Osteocyte (in vitro differentiated cells): ENCODE measurements around the gene CLHC1. TPM values are rescaled to one million over a fixed set of nuclear protein-coding genes. Genes with fewer than 3 reads are reported as not detected.

ENCODE experiments used
- DNase-seq: peaks from one replicate; pipeline ENCODE4 v3.0.0; 2021; ENCODE audit warnings: mixed read lengths; ENCODE audit not compliant: unreplicated experiment; ENCODE audit errors: extremely low spot score
- H3K27ac Mint-ChIP-seq: one replicate; pipeline ENCODE4 v1.8.0; 2021; ENCODE audit warnings: mild to moderate bottlenecking, mixed read lengths; ENCODE audit not compliant: unreplicated experiment
- H3K27me3 Mint-ChIP-seq: one replicate; pipeline ENCODE4 v1.8.0; 2021; ENCODE audit warnings: mixed read lengths; ENCODE audit not compliant: unreplicated experiment
- H3K36me3 Mint-ChIP-seq: one replicate; pipeline ENCODE4 v1.8.0; 2021; ENCODE audit warnings: mixed read lengths; ENCODE audit not compliant: unreplicated experiment
- H3K4me1 Mint-ChIP-seq: one replicate; pipeline ENCODE4 v1.8.0; 2021; ENCODE audit warnings: mixed read lengths; ENCODE audit not compliant: unreplicated experiment
- H3K4me3 Mint-ChIP-seq: one replicate; pipeline ENCODE4 v1.8.0; 2021; ENCODE audit warnings: mild to moderate bottlenecking, moderate library complexity, mixed read lengths; ENCODE audit not compliant: unreplicated experiment
- H3K9me3 Mint-ChIP-seq: one replicate; pipeline ENCODE4 v1.8.0; 2021; ENCODE audit warnings: mixed read lengths; ENCODE audit not compliant: unreplicated experiment
- CTCF ChIP-seq: fragments of 200-600 bp; sonication (generic); IDR thresholded peaks from 2 replicates; pipeline ENCODE4 v1.5.0; 2021; ENCODE audit warnings: antibody characterized with exemption, mild to moderate bottlenecking, moderate library complexity
- total RNA-seq: library from RNA; stranded (reverse); gene quantifications from 2 replicates; pipeline ENCODE4 v1.2.1, GENCODE V29; 2021

CLHC1 gene
- total RNA-seq, 1 donor from 2014 or later, result 23.5 TPM

GRCh38 chr2:55224761-55225261 lies 7.3 kb downstream of the CLHC1 start:
- Mint-ChIP-seq H3K27ac (no peak overlapping the region), H3K27me3 (no peaks in the 10 kb centered on the region), H3K9me3 (no peaks in the 10 kb centered on the region), H3K4me3 (no peak overlapping the region), H3K4me1 (peaks cover 16% of the 10 kb centered on the region), H3K36me3 (peaks cover 14% of the 10 kb centered on the region)
- no peak for TF ChIP-seq CTCF
- DNase-seq, result no peak

- peaks cover 11% of the 10 kb centered on the region for H3K4me1 Mint-ChIP-seq
- peak overlapping the region; percentile 71 for H3K4me3 Mint-ChIP-seq
- no peaks in the 10 kb centered on the region for H3K27me3 Mint-ChIP-seq
- no peaks in the 10 kb centered on the region for H3K9me3 Mint-ChIP-seq
- DNase-seq, result no peak
- peaks cover 10% of the 10 kb centered on the region for H3K36me3 Mint-ChIP-seq
- no peak for TF ChIP-seq CTCF
- peak overlapping the region; percentile 69 for H3K27ac Mint-ChIP-seq
These were observed 7.9 kb downstream of the CLHC1 start for GRCh38 chr2:55223958-55224760.

GRCh38 chr2:55213822-55214221 lies 18.3 kb downstream of the CLHC1 start:
- DNase-seq, result no peak
- no peaks in the 10 kb centered on the region for H3K27me3 Mint-ChIP-seq
- TF ChIP-seq CTCF, result no peak

GRCh38 chr2:55204950-55205349 lies 27.1 kb downstream of the CLHC1 start:
- Mint-ChIP-seq H3K27ac (no peak overlapping the region), H3K27me3 (no peaks in the 10 kb centered on the region), H3K4me3 (no peak overlapping the region), H3K9me3 (peaks cover 32% of the 10 kb centered on the region), H3K36me3 (peaks cover 53% of the 10 kb centered on the region), H3K4me1 (no peaks in the 10 kb centered on the region)
- no peak for TF ChIP-seq CTCF
- no peak for DNase-seq

More at GRCh38 chr2:55213822-55214221, 18.3 kb downstream of the CLHC1 start:
- H3K27ac Mint-ChIP-seq, result no peak overlapping the region
- H3K4me1 Mint-ChIP-seq, result no peaks in the 10 kb centered on the region
- H3K9me3 Mint-ChIP-seq, result no peaks in the 10 kb centered on the region
- peaks cover 7% of the 10 kb centered on the region for H3K36me3 Mint-ChIP-seq
- no peak overlapping the region for H3K4me3 Mint-ChIP-seq

- Mint-ChIP-seq H3K36me3 (peaks cover 54% of the 10 kb centered on the region), H3K4me1 (no peaks in the 10 kb centered on the region), H3K9me3 (peaks cover 35% of the 10 kb centered on the region), H3K27ac (no peak overlapping the region), H3K27me3 (no peaks in the 10 kb centered on the region), H3K4me3 (no peak overlapping the region)
- DNase-seq, result no peak
- no peak for TF ChIP-seq CTCF
These were observed 27.6 kb downstream of the CLHC1 start for GRCh38 chr2:55204536-55204935.
